Neural progenitor cell (in vitro differentiated cells): ENCODE results near the gene ZFHX3. TPM values are rescaled to one million over a fixed set of nuclear protein-coding genes. Genes with fewer than 3 reads are reported as not detected.

Experiments used
- DNase-seq: peaks from one replicate; pipeline ENCODE4 v3.0.0-alpha.2; 2016; ENCODE audit warnings: low spot score
- H2AFZ ChIP-seq: fragments of 200-600 bp; sonication (generic); replicated peaks from 2 replicates; pipeline ENCODE4 v1.6.1; 2016; ENCODE audit warnings: antibody characterized with exemption
- H3F3A ChIP-seq: fragments of 200-600 bp; sonication (generic); 2 replicates; pipeline ENCODE4 v1.6.1; 2016; ENCODE audit warnings: antibody characterized with exemption, low read depth
- H3K27ac ChIP-seq: fragments of 200-600 bp; sonication (generic); 2 replicates; pipeline ENCODE4 v1.5.1; 2016; ENCODE audit warnings: mild to moderate bottlenecking
- H3K27me3 ChIP-seq: fragments of 200-600 bp; sonication (generic); 2 replicates; pipeline ENCODE4 v1.6.1; 2016; ENCODE audit warnings: mild to moderate bottlenecking, moderate library complexity
- H3K36me3 ChIP-seq: fragments of 200-600 bp; sonication (generic); 2 replicates; pipeline ENCODE4 v1.5.1; 2016
- H3K4me1 ChIP-seq: fragments of 200-600 bp; sonication (generic); 2 replicates; pipeline ENCODE4 v1.6.1; 2016; ENCODE audit warnings: mixed run types
- H3K4me2 ChIP-seq: fragments of 200-600 bp; sonication (generic); 2 replicates; pipeline ENCODE4 v1.6.1; 2016
- H3K4me3 ChIP-seq: fragments of 200-600 bp; sonication (generic); 2 replicates; pipeline ENCODE4 v1.5.1; 2016
- H3K79me2 ChIP-seq: fragments of 200-600 bp; sonication (generic); 2 replicates; pipeline ENCODE4 v1.6.1; 2016; ENCODE audit warnings: low read depth
- H3K9ac ChIP-seq: fragments of 200-600 bp; sonication (generic); 2 replicates; pipeline ENCODE4 v1.6.1; 2016
- H3K9me3 ChIP-seq: fragments of 200-600 bp; sonication (generic); 2 replicates; pipeline ENCODE4 v1.5.1; 2016; ENCODE audit warnings: low read depth
- H4K20me1 ChIP-seq: fragments of 200-600 bp; sonication (generic); 2 replicates; pipeline ENCODE4 v1.6.1; 2016; ENCODE audit warnings: low read depth
- H3K27ac Mint-ChIP-seq: 3 replicates; pipeline ENCODE4 v1.8.0; 2021; ENCODE audit warnings: mixed read lengths
- H3K27me3 Mint-ChIP-seq: 2 replicates; pipeline ENCODE4 v1.8.0; 2022; ENCODE audit warnings: low read depth, mild to moderate bottlenecking, inconsistent platforms, moderate library complexity, mixed read lengths; ENCODE audit not compliant: insufficient read depth
- H3K36me3 Mint-ChIP-seq: 3 replicates; pipeline ENCODE4 v1.8.0; 2021; ENCODE audit warnings: mixed read lengths
- H3K4me1 Mint-ChIP-seq: 3 replicates; pipeline ENCODE4 v1.8.0; 2021; ENCODE audit warnings: mixed read lengths
- H3K4me3 Mint-ChIP-seq: 3 replicates; pipeline ENCODE4 v1.8.0; 2021; ENCODE audit warnings: mild to moderate bottlenecking, moderate library complexity, mixed read lengths
- H3K9me3 Mint-ChIP-seq: 3 replicates; pipeline ENCODE4 v1.8.0; 2020; ENCODE audit warnings: mixed read lengths
- CTCF ChIP-seq: fragments of 200-600 bp; sonication (generic); IDR thresholded peaks from 2 replicates; pipeline ENCODE4 v1.5.1; 2017; ENCODE audit warnings: antibody characterized with exemption, mild to moderate bottlenecking
- EZH2 ChIP-seq: fragments of 200-600 bp; sonication (generic); IDR thresholded peaks from 2 replicates; pipeline ENCODE4 v1.6.1; 2017; ENCODE audit warnings: antibody characterized with exemption, mild to moderate bottlenecking, moderate library complexity
- EZH2phosphoT487 ChIP-seq: fragments of 200-600 bp; sonication (generic); IDR thresholded peaks from 2 replicates; pipeline ENCODE4 v1.6.1; 2017; ENCODE audit warnings: antibody characterized with exemption
- total RNA-seq: library from RNA; depleted of rRNA; stranded (reverse); fragments of >200 nt; gene quantifications from 2 replicates; pipeline ENCODE4 v1.2.3, GENCODE V29; 2015; ENCODE audit warnings: low replicate concordance

Gene ZFHX3
- total RNA-seq, 1 donor from 2014 or later = 2.4 TPM

GRCh38 chr16:73051961-73052360 is 4.0 kb upstream of the ZFHX3 start:
- H3K4me3 Mint-ChIP-seq = no peak overlapping the region
- H3K27ac ChIP-seq = no peak overlapping the region

GRCh38 chr16:73051226-73051625 is 3.3 kb upstream of the ZFHX3 start:
- Histone ChIP-seq H3K4me2 (no peak overlapping the region), H3K36me3 (no peaks in the 10 kb centered on the region), H3K27me3 (peaks cover 100% of the 10 kb centered on the region), H3K4me3 (no peak overlapping the region), H2AFZ (no peak overlapping the region), H3F3A (peaks cover 70% of the 10 kb centered on the region), H3K4me1 (peaks cover 73% of the 10 kb centered on the region), H3K27ac (no peak overlapping the region), H4K20me1 (peaks cover 96% of the 10 kb centered on the region), H3K79me2 (peaks cover 6% of the 10 kb centered on the region), H3K9me3 (no peaks in the 10 kb centered on the region), H3K9ac (no peak overlapping the region)
- Mint-ChIP-seq H3K4me3 (no peak overlapping the region), H3K36me3 (no peaks in the 10 kb centered on the region), H3K4me1 (peaks cover 13% of the 10 kb centered on the region), H3K27ac (no peak overlapping the region), H3K9me3 (no peaks in the 10 kb centered on the region), H3K27me3 (peaks cover 12% of the 10 kb centered on the region)
- no peak for TF ChIP-seq EZH2
- no peak for TF ChIP-seq CTCF
- no peak for TF ChIP-seq EZH2phosphoT487
- DNase-seq = no peak

More at GRCh38 chr16:73051961-73052360, 4.0 kb upstream of the ZFHX3 start:
- Mint-ChIP-seq H3K36me3 (no peaks in the 10 kb centered on the region), H3K27ac (no peak overlapping the region), H3K27me3 (peaks cover 11% of the 10 kb centered on the region), H3K9me3 (no peaks in the 10 kb centered on the region), H3K4me1 (peaks cover 6% of the 10 kb centered on the region)
- H3K36me3 ChIP-seq = no peaks in the 10 kb centered on the region
- H3F3A ChIP-seq = peaks cover 64% of the 10 kb centered on the region
- H3K9me3 ChIP-seq = no peaks in the 10 kb centered on the region
- H3K79me2 ChIP-seq = peaks cover 6% of the 10 kb centered on the region
- DNase-seq = no peak
- H3K9ac ChIP-seq = no peak overlapping the region
- H4K20me1 ChIP-seq = peaks cover 96% of the 10 kb centered on the region
- H3K4me1 ChIP-seq = peaks cover 75% of the 10 kb centered on the region
- peak overlapping the region; percentile 52 for H3K4me2 ChIP-seq
- H3K27me3 ChIP-seq = peaks cover 100% of the 10 kb centered on the region
- no peak overlapping the region for H3K4me3 ChIP-seq
- TF ChIP-seq CTCF (no peak), EZH2 (peak; percentile 44)
- H2AFZ ChIP-seq = no peak overlapping the region

GRCh38 chr16:73050201-73051099 is 2.5 kb upstream of the ZFHX3 start:
- H4K20me1 ChIP-seq = peaks cover 93% of the 10 kb centered on the region
- peaks cover 6% of the 10 kb centered on the region for H3K79me2 ChIP-seq
- H3K9ac ChIP-seq = no peak overlapping the region
- peaks cover 7% of the 10 kb centered on the region for H3K27me3 Mint-ChIP-seq
- H3K36me3 Mint-ChIP-seq = no peaks in the 10 kb centered on the region
- H3K9me3 ChIP-seq = no peaks in the 10 kb centered on the region
- H3K27ac ChIP-seq = no peak overlapping the region
- no peaks in the 10 kb centered on the region for H3K9me3 Mint-ChIP-seq
- DNase-seq = no peak
- no peak overlapping the region for H3K4me3 ChIP-seq
- H3K4me1 Mint-ChIP-seq = peaks cover 20% of the 10 kb centered on the region
- TF ChIP-seq EZH2phosphoT487 = no peak
- peaks cover 67% of the 10 kb centered on the region for H3K4me1 ChIP-seq
- H3K27ac Mint-ChIP-seq = peak overlapping the region; percentile 32
- no peak overlapping the region for H3K4me3 Mint-ChIP-seq
- no peak overlapping the region for H2AFZ ChIP-seq
- H3K27me3 ChIP-seq = peaks cover 100% of the 10 kb centered on the region
- no peak overlapping the region for H3K4me2 ChIP-seq
- no peaks in the 10 kb centered on the region for H3K36me3 ChIP-seq
- H3F3A ChIP-seq = peaks cover 70% of the 10 kb centered on the region

- H3K27me3 ChIP-seq = peaks cover 100% of the 10 kb centered on the region
Observed at GRCh38 chr16:73049511-73049910, 1.6 kb upstream of the ZFHX3 start.

More at GRCh38 chr16:73049511-73049910, 1.6 kb upstream of the ZFHX3 start:
- Histone ChIP-seq H3K4me1 (peaks cover 58% of the 10 kb centered on the region), H3K4me2 (peak overlapping the region; percentile 91), H2AFZ (no peak overlapping the region), H3K36me3 (no peaks in the 10 kb centered on the region), H3K79me2 (peaks cover 6% of the 10 kb centered on the region), H3K9me3 (no peaks in the 10 kb centered on the region), H3F3A (peaks cover 61% of the 10 kb centered on the region), H4K20me1 (peaks cover 93% of the 10 kb centered on the region), H3K4me3 (peak overlapping the region; percentile 62), H3K9ac (no peak overlapping the region), H3K27ac (no peak overlapping the region)
- no peak for DNase-seq
- H3K27me3 Mint-ChIP-seq = peaks cover 7% of the 10 kb centered on the region
- peak overlapping the region; percentile 77 for H3K4me3 Mint-ChIP-seq
- no peaks in the 10 kb centered on the region for H3K9me3 Mint-ChIP-seq
- H3K27ac Mint-ChIP-seq = peak overlapping the region; percentile 70
- no peaks in the 10 kb centered on the region for H3K36me3 Mint-ChIP-seq
- TF ChIP-seq CTCF = no peak
- TF ChIP-seq EZH2phosphoT487 = peak; percentile 36
- no peak for TF ChIP-seq EZH2
- H3K4me1 Mint-ChIP-seq = peaks cover 29% of the 10 kb centered on the region
